Ammon's horn (tissue), 1 donor: ENCODE data around the gene LRP1.

Experiments
- DNase-seq: peaks from one replicate; pipeline ENCODE4 v3.0.0-alpha.2; 2016; ENCODE audit warnings: low spot score

The LRP1 gene

GRCh38 chr12:57127726-57128518 lies at the start of gene LRP1:
TSS of gene LRP1 (plus strand) at chr12:57128483. CDS start at chr12:57128965, 482 bp downstream.
- peak; percentile 90 for DNase-seq

GRCh38 chr12:57078519-57079404 lies 49.5 kb upstream of the LRP1 start, which contains the start of gene NEMP1:
TSS of gene NEMP1 (minus strand) at chr12:57078791. CDS start at chr12:57078745, 46 bp downstream.
- peak; percentile 100 for DNase-seq

- no peak for DNase-seq
Observed at GRCh38 chr12:57079821-57080220, 48.5 kb upstream of the LRP1 start.

- DNase-seq: no peak
Observed at GRCh38 chr12:57080855-57081254, 47.4 kb upstream of the LRP1 start.

- no peak for DNase-seq
Observed at GRCh38 chr12:57085999-57086492, 42.2 kb upstream of the LRP1 start.

- peak; percentile 73 for DNase-seq
Observed at GRCh38 chr12:57086493-57087009, 41.7 kb upstream of the LRP1 start.

- DNase-seq: peak; percentile 70
Observed at GRCh38 chr12:57087010-57087690, 41.1 kb upstream of the LRP1 start.

- peak; percentile 62 for DNase-seq
Observed at GRCh38 chr12:57087691-57088353, 40.5 kb upstream of the LRP1 start.

GRCh38 chr12:57088354-57089270 lies 39.7 kb upstream of the LRP1 start, which contains the start of gene NAB2:
TSS of gene NAB2 (plus strand) at chr12:57089114. CDS start at chr12:57089272, 158 bp downstream.
- peak; percentile 94 for DNase-seq

- DNase-seq: peak; percentile 74
Observed at GRCh38 chr12:57089271-57090245, 38.7 kb upstream of the LRP1 start.

- DNase-seq: no peak
Observed at GRCh38 chr12:57090490-57090889, 37.8 kb upstream of the LRP1 start.

GRCh38 chr12:57090924-57091637 lies 37.2 kb upstream of the LRP1 start:
- peak; percentile 86 for DNase-seq

GRCh38 chr12:57091638-57092528 lies 36.4 kb upstream of the LRP1 start:
- no peak for DNase-seq

- no peak for DNase-seq
Observed at GRCh38 chr12:57092529-57092862, 35.8 kb upstream of the LRP1 start.

- no peak for DNase-seq
Observed at GRCh38 chr12:57092876-57093414, 35.3 kb upstream of the LRP1 start.

- no peak for DNase-seq
Observed at GRCh38 chr12:57093415-57094207, 34.7 kb upstream of the LRP1 start.
